HG03025 (cell line): ENCODE data around the gene RNF166.
A peak's percentile ranks its signal among the peaks of the same experiment; 100 is the strongest.

Source experiments
- ATAC-seq: cut with Tn5 transposase; IDR thresholded peaks from one replicate; pipeline ENCODE4 v1.9.1; 2021; ENCODE audit warnings: mild to moderate bottlenecking, moderate library complexity; ENCODE audit not compliant: unreplicated experiment, low FRiP score

The RNF166 gene

GRCh38 chr16:88706229-88706964 lies at the start of gene RNF166, which contains the start of gene CTU2:
Gene RNF166, minus strand, starts transcription at chr16:88706408. Its CDS starts 83 bp downstream, at chr16:88706325.
Gene CTU2, plus strand, starts transcription at chr16:88706503. Its CDS starts 28 bp downstream, at chr16:88706531.
- peak; percentile 53 for ATAC-seq

GRCh38 chr16:88754912-88755744 lies 48.9 kb upstream of the RNF166 start:
- ATAC-seq, result no peak

GRCh38 chr16:88754109-88754911 lies 48.1 kb upstream of the RNF166 start:
- no peak for ATAC-seq

- ATAC-seq, result no peak
Observed at GRCh38 chr16:88753602-88754001, 47.4 kb upstream of the RNF166 start.

- ATAC-seq, result no peak
Observed at GRCh38 chr16:88753191-88753590, 47.0 kb upstream of the RNF166 start.

- no peak for ATAC-seq
Observed at GRCh38 chr16:88752386-88753002, 46.3 kb upstream of the RNF166 start.

GRCh38 chr16:88750854-88751253 lies 44.6 kb upstream of the RNF166 start:
- no peak for ATAC-seq

- ATAC-seq, result no peak
Observed at GRCh38 chr16:88749358-88749757, 43.1 kb upstream of the RNF166 start.

- ATAC-seq, result no peak
Observed at GRCh38 chr16:88748364-88748763, 42.2 kb upstream of the RNF166 start.

- no peak for ATAC-seq
Observed at GRCh38 chr16:88747588-88748301, 41.5 kb upstream of the RNF166 start.

GRCh38 chr16:88746506-88746905 lies 40.3 kb upstream of the RNF166 start:
- ATAC-seq, result no peak

GRCh38 chr16:88744577-88745521 lies 38.6 kb upstream of the RNF166 start:
- no peak for ATAC-seq

- no peak for ATAC-seq
Observed at GRCh38 chr16:88743693-88744576, 37.7 kb upstream of the RNF166 start.

- no peak for ATAC-seq
Observed at GRCh38 chr16:88742896-88743605, 36.8 kb upstream of the RNF166 start.

- no peak for ATAC-seq
Observed at GRCh38 chr16:88741368-88741767, 35.2 kb upstream of the RNF166 start.

GRCh38 chr16:88740727-88741055 lies 34.5 kb upstream of the RNF166 start:
- no peak for ATAC-seq
